HG03565 (cell line): ENCODE data around the gene DDX39A.
"Not testable (repeated sequence)": the region's sequence is repeated elsewhere in the genome, so short reads cannot be mapped to it uniquely, and the experiment has no call there.

Experiments used
- ATAC-seq: cut with Tn5 transposase; IDR thresholded peaks from one replicate; pipeline ENCODE4 v1.9.1; 2021; ENCODE audit warnings: mild to moderate bottlenecking, moderate library complexity; ENCODE audit not compliant: unreplicated experiment

The DDX39A gene

GRCh38 chr19:14391156-14391821 lies 27.9 kb downstream of the DDX39A start:
- no peak for ATAC-seq

- no peak for ATAC-seq
These were observed 28.6 kb downstream of the DDX39A start for GRCh38 chr19:14390548-14390947.

- no peak for ATAC-seq
These were observed 33.6 kb downstream of the DDX39A start for GRCh38 chr19:14385492-14385891.

GRCh38 chr19:14383661-14384555 lies 35.2 kb downstream of the DDX39A start:
- ATAC-seq: no peak

GRCh38 chr19:14381689-14382474 lies 37.3 kb downstream of the DDX39A start:
- ATAC-seq: no peak

GRCh38 chr19:14379294-14380065 lies 39.7 kb downstream of the DDX39A start:
- ATAC-seq: no peak

- no peak for ATAC-seq
These were observed 40.3 kb downstream of the DDX39A start for GRCh38 chr19:14378890-14379289.

- no peak for ATAC-seq
These were observed 41.2 kb downstream of the DDX39A start for GRCh38 chr19:14377883-14378328.

GRCh38 chr19:14375582-14376291 lies 43.4 kb downstream of the DDX39A start:
- ATAC-seq: no peak

GRCh38 chr19:14375055-14375581 lies 44.0 kb downstream of the DDX39A start:
- no peak for ATAC-seq

GRCh38 chr19:14374313-14374712 lies 44.8 kb downstream of the DDX39A start:
- not testable (repeated sequence) for ATAC-seq

- not testable (repeated sequence) for ATAC-seq
These were observed 46.6 kb downstream of the DDX39A start for GRCh38 chr19:14372384-14373077.

- no peak for ATAC-seq
These were observed 47.8 kb downstream of the DDX39A start for GRCh38 chr19:14371301-14371821.

GRCh38 chr19:14370940-14371280 lies 48.2 kb downstream of the DDX39A start:
- ATAC-seq: no peak

- no peak for ATAC-seq
These were observed 48.8 kb downstream of the DDX39A start for GRCh38 chr19:14370169-14370939.

- no peak for ATAC-seq
These were observed 49.6 kb downstream of the DDX39A start for GRCh38 chr19:14369399-14370168.

- no peak for ATAC-seq
These were observed 51.1 kb downstream of the DDX39A start for GRCh38 chr19:14368011-14368513.
